NCI-H2196 treated with DMSO at 0.1 percent for 48 hours (cell line): ENCODE data around the gene PSMB7.

Experiments used
- DNase-seq: peaks from one replicate; lab custom pipeline; 2025; ENCODE audit not compliant: unreplicated experiment; lab: John Stamatoyannopoulos, UW

The PSMB7 gene

GRCh38 chr9:124303762-124304161 is 111.5 kb downstream of the PSMB7 start:
- no peak for DNase-seq
